IPS-11a (cell line): ENCODE measurements around the gene DYNLT1.
"Not testable (repeated sequence)": the region's sequence is repeated elsewhere in the genome, so short reads cannot be mapped to it uniquely, and the experiment has no call there.

Experiments used
- H3K4me3 ChIP-seq: one replicate; pipeline ENCODE4 v1.5.1; 2013; ENCODE audit warnings: low read depth, low read length, control low read depth

Gene DYNLT1

GRCh38 chr6:158624684-158625682, 19.6 kb downstream of the DYNLT1 start:
- H3K4me3 ChIP-seq = no peak overlapping the region

DNA sequence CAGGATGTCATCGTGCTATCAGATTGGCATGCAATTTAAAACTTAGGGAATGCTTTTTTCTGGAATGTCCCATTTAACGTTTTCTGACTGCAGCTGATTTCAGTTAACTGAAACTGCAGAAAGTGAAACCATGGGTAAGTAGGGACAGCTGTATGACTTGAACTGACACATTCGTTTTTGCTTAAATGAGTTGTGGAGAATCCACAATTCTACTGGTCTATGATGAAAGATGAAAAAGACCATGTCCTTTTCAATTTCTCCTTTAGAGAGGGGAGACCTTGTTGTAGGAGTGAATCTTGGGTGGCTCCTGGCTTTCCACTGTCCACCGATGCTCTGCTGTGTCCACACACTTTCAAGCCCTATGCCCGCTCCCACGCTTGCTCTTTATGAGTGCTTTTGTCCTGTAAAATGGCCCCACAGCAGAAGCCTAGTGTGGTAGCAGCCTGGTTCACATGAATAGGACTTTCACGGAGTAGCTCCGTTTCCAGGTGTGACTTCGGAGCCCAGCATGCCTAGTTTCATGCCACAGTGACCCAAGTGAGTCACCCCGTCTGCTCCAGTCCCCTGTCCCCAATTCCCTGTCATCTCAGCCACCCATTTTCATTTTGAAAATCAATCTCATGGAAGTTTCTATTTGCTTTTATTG, 21.9 kb downstream of the DYNLT1 start:
- no peak overlapping the region for H3K4me3 ChIP-seq

DNA sequence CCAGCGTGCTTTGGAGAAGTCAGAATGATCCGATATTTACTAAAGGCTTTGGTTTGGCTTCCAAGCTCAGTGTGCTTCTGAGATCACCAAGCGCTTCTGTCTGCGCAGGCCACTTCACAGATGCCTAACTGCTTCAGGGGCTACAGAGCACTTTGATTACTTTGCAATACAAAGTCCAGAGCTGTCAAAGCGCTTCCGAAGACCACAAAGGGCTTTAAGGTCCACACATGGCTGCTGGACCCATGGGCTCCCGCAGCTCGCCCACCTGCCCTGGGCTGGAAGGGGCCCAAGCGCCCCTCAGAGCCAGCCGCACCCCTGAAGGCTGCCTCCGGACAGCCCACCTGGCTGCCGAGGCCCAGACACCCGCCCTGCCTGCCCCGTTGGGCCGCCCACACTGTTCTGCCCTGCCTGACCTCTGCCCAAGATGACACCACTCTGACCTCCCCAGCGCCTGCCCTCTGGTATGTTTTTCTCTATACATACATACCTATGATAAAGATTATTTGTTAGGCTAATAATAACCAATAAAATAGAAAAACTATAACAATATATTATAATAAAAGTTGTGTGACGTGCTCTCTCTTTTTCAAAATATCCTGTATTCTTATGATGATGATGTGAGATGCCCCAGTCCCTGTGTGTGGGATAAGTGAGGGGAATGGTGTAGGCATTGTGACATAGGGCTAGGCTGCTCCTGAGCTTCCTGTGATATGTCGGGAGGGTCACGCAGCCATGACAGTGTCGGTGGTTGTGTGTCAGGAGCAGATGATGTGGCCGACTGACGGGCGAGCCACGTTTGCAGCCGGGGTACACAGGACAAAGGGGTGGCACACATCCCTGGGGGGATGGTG, 22.6 kb downstream of the DYNLT1 start:
- no peak overlapping the region for H3K4me3 ChIP-seq

GRCh38 chr6:158620963-158621693, 23.4 kb downstream of the DYNLT1 start:
- no peak overlapping the region for H3K4me3 ChIP-seq

GRCh38 chr6:158619922-158620801, 24.4 kb downstream of the DYNLT1 start:
- no peak overlapping the region for H3K4me3 ChIP-seq

- H3K4me3 ChIP-seq = not testable (repeated sequence)
These were observed 26.3 kb downstream of the DYNLT1 start for GRCh38 chr6:158618289-158618688.

DNA sequence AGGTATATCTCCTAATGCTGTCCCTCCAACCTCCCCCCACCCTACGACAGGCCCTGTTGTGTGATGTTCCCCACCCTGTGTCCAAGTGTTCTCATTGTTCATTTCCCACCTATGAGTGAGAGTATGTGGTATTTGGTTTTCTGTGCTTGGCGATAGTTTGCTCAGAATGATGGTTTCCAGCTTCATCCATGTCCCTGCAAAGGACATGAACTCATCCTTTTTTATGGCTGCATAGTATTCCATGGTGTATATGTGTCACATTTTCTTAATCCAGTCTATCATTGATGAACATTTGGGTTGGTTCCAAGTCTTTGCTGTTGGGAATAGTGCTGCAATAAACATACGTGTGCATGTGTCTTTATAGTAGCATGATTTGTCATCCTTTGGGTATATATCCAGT, 29.9 kb downstream of the DYNLT1 start:
- not testable (repeated sequence) for H3K4me3 ChIP-seq

- no peak overlapping the region for H3K4me3 ChIP-seq
These were observed 32.8 kb downstream of the DYNLT1 start for GRCh38 chr6:158611541-158612370.

GRCh38 chr6:158611039-158611438, 33.5 kb downstream of the DYNLT1 start:
- no peak overlapping the region for H3K4me3 ChIP-seq

DNA sequence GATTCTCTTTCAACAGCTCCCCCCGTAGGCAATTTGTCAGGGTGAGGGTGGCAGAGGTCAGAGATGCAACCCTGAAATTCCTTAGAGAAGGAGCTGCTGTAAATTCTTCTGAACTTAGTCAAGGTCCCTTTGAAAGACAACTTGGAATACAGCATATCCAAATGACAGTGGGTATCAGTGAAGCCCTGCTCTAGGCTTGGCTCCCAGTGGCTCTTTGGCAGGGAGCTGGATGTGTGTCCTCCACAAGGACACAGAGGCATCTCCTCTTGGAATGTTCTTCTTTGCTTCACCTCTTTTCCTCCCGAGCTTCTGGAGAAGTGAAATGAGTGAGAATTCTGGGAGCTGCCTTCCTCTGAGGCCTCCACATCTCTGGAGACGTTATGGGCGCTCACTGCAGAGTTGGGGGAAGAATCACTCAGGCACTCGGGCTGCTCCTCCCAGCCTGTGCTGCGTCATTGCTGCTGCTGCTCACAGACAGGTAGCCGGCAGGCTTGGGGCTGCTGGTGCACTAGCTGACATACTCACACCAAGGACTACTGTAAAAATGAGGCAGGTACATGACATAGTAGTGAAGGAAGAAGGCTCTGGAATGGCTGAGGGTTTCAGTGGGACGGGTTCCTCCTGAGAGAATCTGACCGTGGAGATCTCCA, 34.1 kb downstream of the DYNLT1 start:
- no peak overlapping the region for H3K4me3 ChIP-seq

DNA sequence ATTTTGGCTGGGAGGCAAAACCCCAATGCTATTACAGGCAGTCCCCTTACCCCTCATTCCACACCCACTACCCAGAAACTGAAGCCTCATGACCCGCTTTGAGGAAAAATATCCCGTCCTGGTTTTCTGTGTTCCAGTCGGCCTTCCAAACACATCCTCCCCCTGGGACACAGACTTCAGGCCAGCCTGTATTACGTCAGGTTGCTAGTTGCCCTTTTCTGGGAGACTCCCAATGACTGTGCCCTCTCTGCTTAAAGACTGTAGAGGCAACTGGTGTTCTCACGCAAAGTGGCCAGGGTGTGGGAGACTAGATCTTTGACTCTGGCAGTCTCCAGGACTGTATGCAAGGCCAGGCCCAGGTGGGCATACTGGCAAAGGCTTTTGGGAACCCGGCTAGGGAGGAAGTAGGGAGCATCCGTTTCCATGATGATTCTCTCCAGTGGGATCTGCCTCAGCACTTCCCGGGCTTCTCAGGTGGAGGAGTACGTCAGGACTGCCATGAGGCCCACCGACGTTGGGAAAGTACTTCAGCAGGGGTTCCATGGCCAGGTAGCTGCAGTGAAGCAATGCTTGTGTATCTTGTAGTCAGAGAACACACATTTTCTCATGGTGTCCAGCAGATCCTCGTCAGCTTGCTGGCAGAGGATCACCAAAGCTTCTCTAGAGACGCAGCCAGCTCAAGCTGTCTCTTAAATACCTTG, 34.9 kb downstream of the DYNLT1 start:
- H3K4me3 ChIP-seq = no peak overlapping the region

DNA sequence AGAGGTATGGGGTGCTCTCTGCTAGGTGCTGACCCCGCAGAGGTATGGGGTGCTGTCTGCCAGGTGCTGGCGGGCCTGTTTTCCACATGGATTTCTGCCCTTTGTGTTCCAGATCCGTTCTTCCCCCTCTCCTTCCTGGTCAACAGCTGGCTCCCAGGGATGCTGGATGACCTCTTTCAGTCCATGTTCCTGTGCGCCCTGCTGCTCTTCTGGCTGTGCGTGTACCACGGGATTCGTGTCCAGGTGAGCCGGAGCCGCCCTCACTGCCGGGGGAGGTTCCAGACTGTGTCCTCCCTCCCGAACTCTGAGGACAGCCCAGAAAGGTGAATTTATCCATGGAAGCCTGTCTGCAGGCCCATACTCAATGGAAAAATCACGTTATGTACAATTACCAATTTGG, 36.3 kb downstream of the DYNLT1 start:
- no peak overlapping the region for H3K4me3 ChIP-seq

DNA sequence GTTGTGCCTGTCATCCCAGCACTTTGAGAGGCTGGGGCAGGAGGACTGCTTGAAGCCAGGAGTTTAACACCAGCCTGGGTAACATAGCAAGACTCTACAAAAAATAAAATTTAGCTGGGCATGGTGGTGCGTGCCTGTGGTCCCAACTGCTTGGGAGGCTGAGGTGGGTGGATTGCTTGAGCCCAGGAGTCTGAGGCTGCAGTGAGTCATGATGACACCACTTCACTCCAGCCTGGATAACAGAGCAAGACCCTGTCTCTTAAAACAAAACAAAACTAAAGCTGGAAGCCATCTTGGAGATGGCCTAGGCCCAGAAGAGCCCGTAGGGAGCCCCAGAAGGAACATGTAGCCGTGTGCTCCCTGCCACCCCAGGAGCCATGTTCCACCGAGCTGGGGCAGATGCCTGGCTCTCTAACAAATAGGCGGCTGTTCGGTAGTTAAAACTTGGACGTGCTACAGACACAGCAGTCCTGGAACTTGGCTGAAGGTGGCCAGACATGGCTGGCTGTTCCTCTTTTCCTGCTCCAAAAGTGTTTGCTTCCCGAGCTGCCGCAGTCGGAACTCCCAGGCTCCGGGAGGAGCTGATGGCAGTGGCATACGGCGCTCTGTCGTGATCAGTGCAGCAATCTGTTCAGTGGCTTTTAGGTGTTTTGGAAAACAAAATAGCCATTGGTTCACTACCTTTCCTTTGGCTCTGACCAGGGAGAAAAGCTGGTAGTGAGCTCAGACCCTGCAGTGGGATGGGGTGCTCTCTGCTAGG, 37.0 kb downstream of the DYNLT1 start:
- H3K4me3 ChIP-seq = no peak overlapping the region

DNA sequence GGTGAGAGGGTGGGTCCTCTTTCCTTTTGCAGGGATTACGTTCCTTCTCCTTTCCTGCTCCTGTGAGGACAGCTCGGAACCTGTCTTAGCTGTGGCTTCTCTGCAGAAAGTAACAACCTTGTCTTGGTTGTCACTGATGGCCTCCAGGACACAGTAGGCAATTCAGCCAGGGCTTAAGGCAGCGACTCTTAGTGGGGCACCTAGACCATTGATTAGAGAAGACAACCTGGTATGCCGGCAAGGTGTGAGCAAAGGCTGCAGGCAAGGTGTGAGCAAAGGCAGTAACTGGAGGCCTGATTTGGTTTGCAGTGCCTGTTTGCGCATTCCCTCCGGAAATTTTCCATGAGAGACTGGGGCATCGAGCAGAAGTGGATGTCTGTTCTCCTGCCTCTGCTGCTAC, 37.6 kb downstream of the DYNLT1 start:
- no peak overlapping the region for H3K4me3 ChIP-seq

- H3K4me3 ChIP-seq = not testable (repeated sequence)
These were observed 38.5 kb downstream of the DYNLT1 start for GRCh38 chr6:158606011-158606410.

- no peak overlapping the region for H3K4me3 ChIP-seq
These were observed 39.2 kb downstream of the DYNLT1 start for GRCh38 chr6:158605266-158605878.

DNA sequence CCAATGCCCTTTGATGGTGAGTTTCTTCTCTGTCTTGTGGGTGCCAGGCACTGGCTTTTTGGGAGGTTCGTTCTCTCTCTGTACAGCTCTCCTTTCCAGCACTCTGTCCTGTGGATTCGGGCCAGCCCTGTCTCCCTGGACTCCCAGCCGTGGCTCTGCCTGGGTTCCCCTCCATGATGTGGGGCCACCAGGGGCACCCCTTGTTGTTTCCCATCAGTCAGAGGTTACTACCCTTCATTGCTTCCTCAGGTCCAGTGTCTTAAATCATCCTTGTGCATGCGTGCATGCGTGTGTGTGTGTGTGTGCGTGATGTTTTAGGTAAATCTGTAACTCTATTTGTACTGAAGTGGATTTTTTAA, 40.5 kb downstream of the DYNLT1 start:
- H3K4me3 ChIP-seq = no peak overlapping the region
